ENCODE results near the gene CFAP46. TPM values are rescaled to one million over a fixed set of nuclear protein-coding genes. Genes with fewer than 3 reads are reported as not detected.

CFAP46 gene
- total and polyA plus RNA-seq, 2 of the 8 experiments (the other 6 are each of a cell fraction or from before 2014, with no cell fraction given), result 2.6 to 4.8 TPM

GRCh38 chr10:132834891-132835847 lies 107.2 kb downstream of the CFAP46 start (continued):
- no peak for TF ChIP-seq CHD7 (IDR thresholded peaks at IDR 0.05; ENCODE audit: insufficient replicate concordance, low read length)
- no peak for TF ChIP-seq CREB1 (IDR thresholded peaks at IDR 0.05)
- TF ChIP-seq CBX8 (IDR thresholded peaks at IDR 0.05; ENCODE audit: borderline replicate concordance, low read depth, low read length), result no peak
- no peak for TF ChIP-seq HDAC2 (IDR thresholded peaks at IDR 0.05; ENCODE audit: borderline replicate concordance in 1 of 2, low read depth in 2 of 2, low read length in 2 of 2)
- no peak for TF ChIP-seq HDAC6 (IDR thresholded peaks at IDR 0.05; ENCODE audit: low read depth, low read length)
- no peak for TF ChIP-seq RAD21 (IDR thresholded peaks at IDR 0.05 in 1 of 2, conservative IDR thresholded peaks at IDR 0.05 in 1 of 2; ENCODE audit: low read depth in 2 of 2, low read length in 2 of 2)
- TF ChIP-seq MAFK (IDR thresholded peaks at IDR 0.05; ENCODE audit: low read depth, low read length), result no peak
- no peak for TF ChIP-seq RFX5 (IDR thresholded peaks at IDR 0.05; ENCODE audit: borderline replicate concordance, low read depth, low read length)
- no peak for TF ChIP-seq TAF1 (IDR thresholded peaks at IDR 0.05; ENCODE audit: low read depth, low read length)
